ENCODE measurements around the gene RIPK4. TPM values are rescaled to one million over a fixed set of nuclear protein-coding genes. Genes with fewer than 3 reads are reported as not detected.
"Not testable (repeated sequence)": the region's sequence is repeated elsewhere in the genome, so short reads cannot be mapped to it uniquely, and the experiment has no call there.

The RIPK4 gene
- total RNA-seq, 1 experiment from 2014 or later, result 41.2 TPM

- in situ Hi-C loops (cut with HindIII; ENCODE audit: low pct_unique_long_range_greater_than_20kb, low sequenced_read_pairs), result no loop called here
- no peak for DNase-seq (ENCODE audit: low read depth)
These were observed 36.5 kb downstream of the RIPK4 start for GRCh38 chr21:41730367-41730765.

DNA sequence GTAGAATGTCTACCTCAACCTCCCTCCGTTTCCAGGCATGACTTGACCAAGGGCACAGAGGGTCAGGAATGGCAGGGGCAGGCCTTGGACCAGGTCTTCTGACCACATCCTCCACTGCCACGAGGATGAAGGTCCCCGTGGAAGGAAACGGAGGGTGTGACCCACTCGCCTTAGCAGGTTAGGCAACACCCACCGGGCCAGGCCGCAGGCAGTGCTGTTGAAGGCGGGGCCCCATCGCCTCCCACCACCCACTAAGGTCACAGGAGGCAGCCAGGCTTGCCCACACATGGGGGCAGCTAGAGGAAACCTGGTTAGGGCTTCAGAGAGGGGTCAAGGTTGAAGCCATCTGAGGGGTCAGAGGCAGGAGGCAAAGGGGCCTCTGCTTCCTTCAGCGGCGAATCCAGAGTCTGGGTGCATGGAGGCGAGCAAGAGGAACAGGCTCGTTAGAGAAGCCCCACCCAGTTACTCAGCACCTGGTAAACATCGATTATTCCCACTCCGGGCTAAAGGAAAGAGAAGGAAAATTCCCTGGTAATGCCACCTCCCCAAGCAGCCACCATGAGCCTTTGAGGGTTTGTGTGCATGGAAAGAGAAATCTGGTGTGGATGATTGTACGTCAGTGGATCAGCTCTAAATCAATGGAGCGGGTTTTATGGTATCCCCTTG lies 37.0 kb downstream of the RIPK4 start:
- no peak for DNase-seq (ENCODE audit: low read depth)
- in situ Hi-C loops (cut with HindIII; ENCODE audit: low pct_unique_long_range_greater_than_20kb, low sequenced_read_pairs), result no loop called here

- no peak for DNase-seq (ENCODE audit: low read depth)
- in situ Hi-C loops (cut with HindIII; ENCODE audit: low pct_unique_long_range_greater_than_20kb, low sequenced_read_pairs), result no loop called here
These were observed 38.8 kb downstream of the RIPK4 start for GRCh38 chr21:41727784-41728763.

GRCh38 chr21:41726970-41727783 lies 39.7 kb downstream of the RIPK4 start:
- in situ Hi-C loops (cut with HindIII; ENCODE audit: low pct_unique_long_range_greater_than_20kb, low sequenced_read_pairs), result no loop called here
- DNase-seq (ENCODE audit: low read depth), result no peak

DNA sequence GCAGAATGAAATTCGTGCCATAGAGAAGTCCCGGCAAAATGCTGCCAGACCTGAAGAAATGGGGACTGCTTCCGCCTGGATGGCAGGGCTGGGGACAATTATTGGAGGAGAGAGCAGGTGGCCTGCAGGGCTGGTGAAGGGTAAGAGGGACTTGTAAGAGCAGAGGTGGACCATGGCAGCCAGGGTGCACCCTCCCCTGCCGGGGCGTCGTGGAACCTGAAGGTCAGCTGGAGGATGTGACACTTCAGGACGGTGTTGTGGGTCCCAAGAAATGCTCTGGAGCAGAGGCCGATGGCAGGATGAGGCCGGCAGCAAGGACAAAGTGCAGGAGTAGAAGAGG lies 40.3 kb downstream of the RIPK4 start:
- in situ Hi-C loops (cut with HindIII; ENCODE audit: low pct_unique_long_range_greater_than_20kb, low sequenced_read_pairs), result no loop called here
- DNase-seq (ENCODE audit: low read depth), result no peak

GRCh38 chr21:41726058-41726558 lies 40.7 kb downstream of the RIPK4 start:
- in situ Hi-C loops (cut with HindIII; ENCODE audit: low pct_unique_long_range_greater_than_20kb, low sequenced_read_pairs), result no loop called here

GRCh38 chr21:41725421-41726031 lies 41.3 kb downstream of the RIPK4 start:
- no peak for DNase-seq (ENCODE audit: low read depth)
- in situ Hi-C loops (cut with HindIII; ENCODE audit: low pct_unique_long_range_greater_than_20kb, low sequenced_read_pairs), result no loop called here

More at GRCh38 chr21:41726058-41726558, 40.7 kb downstream of the RIPK4 start:
- DNase-seq (ENCODE audit: low read depth), result no peak

DNA sequence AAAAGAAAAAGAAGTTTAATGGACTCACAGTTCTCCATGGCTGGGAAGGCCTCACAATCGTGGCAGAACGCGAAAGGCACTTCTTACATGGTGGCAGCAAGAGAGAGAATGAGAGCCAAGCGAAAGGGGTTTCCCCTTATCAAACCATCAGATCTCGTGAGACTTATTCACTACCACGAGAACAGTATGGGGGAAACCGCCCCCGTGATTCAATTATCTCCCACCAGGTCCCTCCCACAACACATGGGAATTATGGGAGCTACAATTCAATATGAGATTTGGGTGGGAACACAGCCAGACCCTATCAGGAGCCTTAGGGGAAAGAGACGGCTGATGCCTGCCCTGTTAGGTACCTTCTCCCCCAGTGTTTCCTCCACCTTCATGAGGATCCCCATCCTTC lies 43.0 kb downstream of the RIPK4 start:
- DNase-seq (ENCODE audit: low read depth); in situ Hi-C loops (cut with HindIII; ENCODE audit: low pct_unique_long_range_greater_than_20kb, low sequenced_read_pairs): not testable (repeated sequence)

DNA sequence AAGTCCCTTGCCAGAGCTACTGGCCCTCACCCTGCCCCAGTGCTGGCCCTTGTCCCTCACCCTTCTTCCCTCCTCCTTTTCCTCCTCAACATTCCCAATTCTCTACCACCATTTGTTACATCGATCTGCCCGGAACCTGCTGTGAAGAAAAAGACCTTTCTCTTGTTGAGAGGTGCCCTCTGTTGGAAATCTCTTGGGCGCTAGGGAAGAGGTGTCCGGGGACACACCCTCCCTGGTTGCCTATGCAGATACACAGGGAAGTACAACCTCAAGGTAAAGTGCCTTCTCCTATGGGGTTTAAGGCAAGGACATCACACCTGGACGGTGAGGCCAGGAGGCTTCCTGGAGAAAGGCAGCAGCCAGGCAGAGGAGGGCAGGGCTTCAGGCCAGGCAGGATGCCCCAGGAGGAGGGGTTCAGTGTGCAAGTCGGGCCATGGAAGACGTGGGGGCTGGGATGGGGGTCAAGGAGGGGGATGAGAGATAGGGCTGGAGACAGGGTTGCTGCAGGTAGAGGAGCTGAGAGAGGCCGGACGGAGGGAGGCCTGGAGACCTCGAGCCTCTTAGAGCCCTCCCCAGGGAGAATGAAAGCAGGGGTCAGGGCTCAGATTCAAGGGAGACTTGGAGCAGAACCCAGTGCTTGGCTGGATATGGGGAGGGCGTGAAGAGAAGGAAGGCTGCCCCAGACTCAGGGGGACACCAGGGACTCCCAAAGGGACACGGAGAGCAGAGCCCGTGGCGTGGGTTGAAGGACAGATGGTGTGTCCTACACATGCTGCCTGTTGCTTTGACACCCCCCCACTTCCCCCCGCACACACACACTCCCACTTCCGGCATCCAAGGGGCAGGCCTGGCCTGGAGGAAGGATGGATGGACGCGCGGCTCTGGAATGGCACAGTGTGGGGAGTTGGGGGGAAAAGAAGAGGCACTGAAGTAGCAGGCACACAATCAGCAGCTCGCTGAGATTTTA lies 44.5 kb downstream of the RIPK4 start:
- in situ Hi-C loops (cut with HindIII; ENCODE audit: low pct_unique_long_range_greater_than_20kb, low sequenced_read_pairs), result no loop called here
- no peak for DNase-seq (ENCODE audit: low read depth)

DNA sequence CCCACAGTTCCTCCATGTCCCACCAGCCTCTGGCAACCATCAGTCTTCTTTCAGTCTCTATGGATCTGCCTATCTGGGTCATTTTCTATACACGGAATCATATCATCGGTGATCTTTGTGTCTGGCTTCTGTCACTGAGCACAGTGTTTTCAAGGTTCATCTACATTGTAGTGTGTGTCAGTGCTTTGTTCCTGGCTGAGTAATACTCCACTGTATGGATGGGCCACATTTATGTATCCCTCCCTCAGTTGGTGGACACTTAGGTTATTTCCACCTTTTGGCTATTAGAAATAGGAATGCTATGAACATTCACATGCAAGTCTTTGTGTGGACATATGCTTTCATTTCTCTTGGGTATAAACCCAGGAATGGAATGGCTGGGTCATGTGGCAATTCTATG lies 46.6 kb downstream of the RIPK4 start:
- no peak for DNase-seq (ENCODE audit: low read depth)
- in situ Hi-C loops (cut with HindIII; ENCODE audit: low pct_unique_long_range_greater_than_20kb, low sequenced_read_pairs), result no loop called here

DNA sequence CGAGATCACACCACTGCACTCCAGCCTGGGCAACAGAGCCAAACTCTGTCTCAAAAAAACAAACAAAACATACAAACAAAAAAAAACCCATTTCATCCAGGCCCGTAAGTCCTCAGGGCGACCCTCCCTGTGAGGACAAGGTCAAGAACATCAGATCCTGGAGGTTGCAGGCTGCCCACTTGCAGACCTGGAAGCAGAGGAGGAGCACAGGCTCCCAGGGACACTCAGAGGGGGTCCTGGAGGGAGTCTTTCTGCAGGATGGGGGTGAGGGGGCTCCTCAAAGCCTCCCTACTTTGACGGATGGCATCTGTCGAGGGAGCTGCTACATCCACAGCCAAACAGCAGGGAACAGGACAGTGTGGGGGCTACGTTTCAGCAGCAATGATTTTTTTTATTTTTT lies 47.2 kb downstream of the RIPK4 start:
- in situ Hi-C loops (cut with HindIII; ENCODE audit: low pct_unique_long_range_greater_than_20kb, low sequenced_read_pairs), result no loop called here
- no peak for DNase-seq (ENCODE audit: low read depth)

- in situ Hi-C loops (cut with HindIII; ENCODE audit: low pct_unique_long_range_greater_than_20kb, low sequenced_read_pairs), result no loop called here
- no peak for DNase-seq (ENCODE audit: low read depth)
These were observed 49.1 kb downstream of the RIPK4 start for GRCh38 chr21:41717573-41718330.

DNA sequence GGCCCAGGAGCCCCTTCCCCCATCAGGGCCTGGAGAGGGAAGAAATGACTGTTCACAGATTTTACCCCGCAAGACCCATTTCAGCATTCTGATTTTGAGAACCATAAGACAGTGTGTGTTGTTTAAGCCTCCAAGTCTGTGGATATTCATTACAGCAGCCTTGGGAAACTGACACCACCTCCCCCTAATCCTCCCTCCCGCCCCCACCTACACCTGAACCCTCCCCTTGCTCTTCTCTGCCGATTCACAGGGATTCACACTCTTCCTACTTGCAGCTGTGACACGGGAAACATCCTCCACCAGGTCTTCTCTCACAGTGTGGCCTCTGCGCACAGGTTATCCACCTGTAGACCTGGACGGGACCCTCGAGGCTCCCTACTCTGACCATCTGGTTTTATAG lies 50.1 kb downstream of the RIPK4 start:
- in situ Hi-C loops (cut with HindIII; ENCODE audit: low pct_unique_long_range_greater_than_20kb, low sequenced_read_pairs), result no loop called here
- DNase-seq (ENCODE audit: low read depth), result no peak

GRCh38 chr21:41715649-41716281 lies 51.1 kb downstream of the RIPK4 start:
- DNase-seq (ENCODE audit: low read depth), result peak; percentile 16
- in situ Hi-C loops (cut with HindIII; ENCODE audit: low pct_unique_long_range_greater_than_20kb, low sequenced_read_pairs), result no loop called here

DNA sequence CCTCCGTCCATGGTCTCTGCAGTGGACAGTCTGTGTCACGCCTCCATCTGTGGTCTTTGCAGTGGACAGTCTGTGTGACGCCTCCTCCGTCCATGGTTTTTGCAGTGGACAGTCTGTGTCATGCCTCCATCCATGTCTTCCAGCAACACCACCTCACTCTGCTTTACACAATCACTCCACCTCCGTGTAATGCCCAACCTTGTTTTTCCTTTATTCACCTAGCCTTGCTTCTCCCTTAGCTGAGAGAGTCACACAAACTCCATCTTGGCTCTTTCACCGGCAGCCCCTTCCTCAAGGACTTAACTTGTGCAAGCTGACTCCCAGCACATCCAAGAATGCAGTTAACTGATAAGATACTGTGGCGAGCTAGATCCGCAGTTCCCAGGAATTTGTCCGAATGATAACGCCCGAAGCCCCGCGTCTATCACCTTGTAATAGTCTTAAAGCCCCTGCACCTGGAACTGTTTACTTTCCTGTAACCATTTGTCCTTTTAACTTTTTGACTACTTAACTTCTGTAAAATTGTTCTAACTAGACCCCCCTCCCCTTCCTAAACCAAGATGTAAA lies 52.5 kb downstream of the RIPK4 start:
- DNase-seq (ENCODE audit: low read depth); in situ Hi-C loops (cut with HindIII; ENCODE audit: low pct_unique_long_range_greater_than_20kb, low sequenced_read_pairs): not testable (repeated sequence)
